ENCODE results near the gene NR4A2. TPM values are rescaled to one million over a fixed set of nuclear protein-coding genes. Genes with fewer than 3 reads are reported as not detected.

NR4A2 gene
- total and polyA plus RNA-seq, 2 experiments from 2014 or later = 0.35 to 0.36 TPM

- Histone ChIP-seq H3K36me3 (no peaks in the 10 kb centered on the region), H3K4me3 (peak overlapping the region; percentile 74), H3K27ac (peak overlapping the region; percentile 88), H3K9me3 (ENCODE audit: low read depth) (no peaks in the 10 kb centered on the region), H3K4me1 (ENCODE audit: low read depth) (no peaks in the 10 kb centered on the region), H3K27me3 (peaks cover 44% of the 10 kb centered on the region)
- DNase-seq (ENCODE audit: low read depth in 1 of 2, low spot score in 1 of 2) = no peak
- TF ChIP-seq CTCF (IDR thresholded peaks at IDR 0.05; ENCODE audit: low read depth, low read length) = no peak
Observed at GRCh38 chr2:156333274-156333950, 891 bp upstream of the NR4A2 start.

- Histone ChIP-seq H3K9me3 (ENCODE audit: low read depth) (no peaks in the 10 kb centered on the region), H3K27ac (no peak overlapping the region), H3K27me3 (peaks cover 56% of the 10 kb centered on the region), H3K4me1 (ENCODE audit: low read depth) (no peaks in the 10 kb centered on the region), H3K36me3 (no peaks in the 10 kb centered on the region), H3K4me3 (peak overlapping the region; percentile 74)
- no peak for DNase-seq (ENCODE audit: low read depth in 1 of 2, low spot score in 1 of 2)
- no peak for TF ChIP-seq CTCF (IDR thresholded peaks at IDR 0.05; ENCODE audit: low read depth, low read length)
Observed at GRCh38 chr2:156332284-156332533, 312 bp downstream of the NR4A2 start.

GRCh38 chr2:156331572-156332283 is 793 bp downstream of the NR4A2 start:
- H3K36me3 ChIP-seq = no peaks in the 10 kb centered on the region
- H3K4me1 ChIP-seq (ENCODE audit: low read depth) = no peaks in the 10 kb centered on the region
- H3K4me3 ChIP-seq = peak overlapping the region; percentile 74
- no peaks in the 10 kb centered on the region for H3K9me3 ChIP-seq (ENCODE audit: low read depth)
- peaks cover 61% of the 10 kb centered on the region for H3K27me3 ChIP-seq
- no peak for TF ChIP-seq CTCF (IDR thresholded peaks at IDR 0.05; ENCODE audit: low read depth, low read length)
- no peak overlapping the region for H3K27ac ChIP-seq
- DNase-seq (ENCODE audit: low read depth in 1 of 2, low spot score in 1 of 2) = peak; percentile 24 to 88

- Histone ChIP-seq H3K27ac (no peak overlapping the region), H3K9me3 (ENCODE audit: low read depth) (no peaks in the 10 kb centered on the region), H3K4me3 (no peak overlapping the region), H3K36me3 (no peaks in the 10 kb centered on the region), H3K4me1 (ENCODE audit: low read depth) (no peaks in the 10 kb centered on the region), H3K27me3 (peaks cover 77% of the 10 kb centered on the region)
- peak in 1 of 2 donors; percentile 10 for DNase-seq (ENCODE audit: low read depth in 1 of 2, low spot score in 1 of 2)
- TF ChIP-seq CTCF (IDR thresholded peaks at IDR 0.05; ENCODE audit: low read depth, low read length) = no peak
Observed at GRCh38 chr2:156329927-156330726, 2.4 kb downstream of the NR4A2 start.

GRCh38 chr2:156329031-156329926 is 3.2 kb downstream of the NR4A2 start:
- Histone ChIP-seq H3K27ac (no peak overlapping the region), H3K36me3 (no peaks in the 10 kb centered on the region), H3K9me3 (ENCODE audit: low read depth) (no peaks in the 10 kb centered on the region), H3K27me3 (peaks cover 85% of the 10 kb centered on the region), H3K4me1 (ENCODE audit: low read depth) (no peaks in the 10 kb centered on the region), H3K4me3 (no peak overlapping the region)
- TF ChIP-seq CTCF (IDR thresholded peaks at IDR 0.05; ENCODE audit: low read depth, low read length) = no peak
- peak in 1 of 2 donors; percentile 18 for DNase-seq (ENCODE audit: low read depth in 1 of 2, low spot score in 1 of 2)

All from cardiac muscle cell (in vitro differentiated cells and primary cell).